Raji (cell line): ENCODE data around the gene AAMDC.

Experiments
- POLR2A ChIP-seq: IDR thresholded peaks from 2 replicates; pipeline ENCODE4 v1.6.1; 2011; ENCODE audit warnings: low read depth, low read length, control low read depth; ENCODE audit not compliant: insufficient read depth

AAMDC gene

GRCh38 chr11:77806993-77807392 lies 14.0 kb upstream of the AAMDC start:
- TF ChIP-seq POLR2A: no peak

- no peak for TF ChIP-seq POLR2A
Measured at GRCh38 chr11:77813256-77813655, 7.7 kb upstream of the AAMDC start.

- TF ChIP-seq POLR2A: no peak
Measured at GRCh38 chr11:77814848-77815247, 6.1 kb upstream of the AAMDC start.

GRCh38 chr11:77815459-77815858 lies 5.5 kb upstream of the AAMDC start:
- TF ChIP-seq POLR2A: no peak

GRCh38 chr11:77819411-77819920 lies 1.5 kb upstream of the AAMDC start:
- TF ChIP-seq POLR2A: peak; percentile 68

- no peak for TF ChIP-seq POLR2A
Measured at GRCh38 chr11:77819921-77820564, 901 bp upstream of the AAMDC start.

GRCh38 chr11:77821349-77821851 lies 456 bp downstream of the AAMDC start:
- TF ChIP-seq POLR2A: no peak

- no peak for TF ChIP-seq POLR2A
Measured at GRCh38 chr11:77823775-77824174, 2.8 kb downstream of the AAMDC start.

- no peak for TF ChIP-seq POLR2A
Measured at GRCh38 chr11:77828926-77829325, 8.0 kb downstream of the AAMDC start.

GRCh38 chr11:77833302-77833701 lies 12.4 kb downstream of the AAMDC start:
- no peak for TF ChIP-seq POLR2A

- TF ChIP-seq POLR2A: no peak
Measured at GRCh38 chr11:77842441-77843121, 21.6 kb downstream of the AAMDC start.

GRCh38 chr11:77851503-77851902 lies 30.6 kb downstream of the AAMDC start:
- no peak for TF ChIP-seq POLR2A

GRCh38 chr11:77854838-77855237 lies 33.9 kb downstream of the AAMDC start:
- TF ChIP-seq POLR2A: no peak

- TF ChIP-seq POLR2A: no peak
Measured at GRCh38 chr11:77865805-77866204, 44.9 kb downstream of the AAMDC start.

- no peak for TF ChIP-seq POLR2A
Measured at GRCh38 chr11:77866336-77866735, 45.4 kb downstream of the AAMDC start.

- no peak for TF ChIP-seq POLR2A
Measured at GRCh38 chr11:77868744-77869143, 47.8 kb downstream of the AAMDC start.

- TF ChIP-seq POLR2A: no peak
Measured at GRCh38 chr11:77871855-77872254, 50.9 kb downstream of the AAMDC start.

- no peak for TF ChIP-seq POLR2A
Measured at GRCh38 chr11:77873345-77873744, 52.4 kb downstream of the AAMDC start.
